ENCODE data around the gene STARD10. TPM values are rescaled to one million over a fixed set of nuclear protein-coding genes. Genes with fewer than 3 reads are reported as not detected.

Gene STARD10
- total and polyA plus RNA-seq, 2 donors from 2014 or later: 40.7 to 127 TPM

DNA sequence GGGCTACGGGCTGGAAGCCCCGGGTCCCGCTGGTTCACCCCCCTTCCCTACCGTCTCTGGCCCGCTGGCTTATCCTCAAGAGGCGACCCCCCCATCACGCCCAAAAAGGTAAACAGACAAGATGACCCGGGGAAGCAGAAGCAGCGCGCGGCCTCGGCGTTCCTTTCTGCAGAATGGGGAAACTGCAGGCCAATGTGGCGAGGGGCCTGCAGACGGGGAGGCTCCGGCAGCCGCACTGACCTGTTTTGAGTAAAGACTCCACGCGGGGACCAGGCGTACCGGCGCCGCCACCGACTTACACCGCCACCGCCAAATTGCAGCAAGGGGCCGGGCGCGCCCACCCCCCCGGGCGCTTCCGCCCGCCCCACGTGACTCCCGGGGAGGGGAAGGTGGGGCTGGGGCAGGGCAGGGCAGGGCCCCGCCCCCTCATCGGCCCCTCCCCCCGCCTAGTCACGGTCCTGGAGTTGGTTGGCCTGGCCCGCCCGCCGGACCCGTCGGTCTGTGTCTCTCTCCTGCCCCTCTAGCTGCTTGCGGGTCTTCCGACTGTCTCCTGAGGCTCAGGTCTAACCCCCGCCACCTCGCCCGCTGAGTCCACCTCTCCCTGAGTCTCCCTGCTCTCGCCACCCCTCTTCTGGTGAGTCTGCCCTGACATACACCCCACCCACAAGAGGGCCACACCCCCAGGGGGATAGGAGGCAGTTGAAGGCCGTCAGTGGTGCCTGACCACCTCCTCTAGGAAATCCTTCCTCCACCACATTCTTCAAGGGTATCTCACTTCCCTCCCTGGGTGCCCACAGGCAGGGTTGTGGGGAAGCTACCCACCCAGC is 41.5 kb downstream of the STARD10 start, which contains the start of gene ARAP1:
TSS of gene ARAP1 (minus strand) at position 321 of the 827 bp plus-strand sequence. CDS start 25,280 bp downstream, outside the sequence.
- FAIRE-seq (no peak), DNase-seq (peak; percentile 80 to 92 (median 86))
- intact Hi-C loops (cut with DNase I): no loop called here
- H3K4me3 ChIP-seq (ENCODE audit: low read length in 3 of 3): peak within 1 kb of the TSS; percentile 45 to 78 (median 76)
- H3K36me3 ChIP-seq (ENCODE audit: control insufficient read depth in 2 of 3, insufficient read depth in 3 of 3, low read length in 3 of 3): peaks cover 0 to 3% (median 2%) of the 10 kb centered on the region in 3 donors
- no peaks in the 10 kb centered on the region for H3K27me3 ChIP-seq (ENCODE audit: control insufficient read depth, insufficient read depth, low read length)
- no peak within 1 kb of the TSS for H3K27ac ChIP-seq (ENCODE audit: low read depth in 2 of 2, low read length in 2 of 2)
- peak within 1 kb of the TSS; percentile 8 to 68 (median 68) for H3K9ac ChIP-seq (ENCODE audit: low read length in 3 of 3)
- TF ChIP-seq, protein P1, sequence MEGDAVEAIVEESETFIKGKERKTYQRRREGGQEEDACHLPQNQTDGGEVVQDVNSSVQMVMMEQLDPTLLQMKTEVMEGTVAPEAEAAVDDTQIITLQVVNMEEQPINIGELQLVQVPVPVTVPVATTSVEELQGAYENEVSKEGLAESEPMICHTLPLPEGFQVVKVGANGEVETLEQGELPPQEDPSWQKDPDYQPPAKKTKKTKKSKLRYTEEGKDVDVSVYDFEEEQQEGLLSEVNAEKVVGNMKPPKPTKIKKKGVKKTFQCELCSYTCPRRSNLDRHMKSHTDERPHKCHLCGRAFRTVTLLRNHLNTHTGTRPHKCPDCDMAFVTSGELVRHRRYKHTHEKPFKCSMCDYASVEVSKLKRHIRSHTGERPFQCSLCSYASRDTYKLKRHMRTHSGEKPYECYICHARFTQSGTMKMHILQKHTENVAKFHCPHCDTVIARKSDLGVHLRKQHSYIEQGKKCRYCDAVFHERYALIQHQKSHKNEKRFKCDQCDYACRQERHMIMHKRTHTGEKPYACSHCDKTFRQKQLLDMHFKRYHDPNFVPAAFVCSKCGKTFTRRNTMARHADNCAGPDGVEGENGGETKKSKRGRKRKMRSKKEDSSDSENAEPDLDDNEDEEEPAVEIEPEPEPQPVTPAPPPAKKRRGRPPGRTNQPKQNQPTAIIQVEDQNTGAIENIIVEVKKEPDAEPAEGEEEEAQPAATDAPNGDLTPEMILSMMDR (IDR thresholded peaks at IDR 0.05; ENCODE audit: borderline replicate concordance, extremely low read depth, insufficient read depth): no peak
- H3K9me3 ChIP-seq (ENCODE audit: control insufficient read depth in 2 of 3, insufficient read depth in 1 of 3, low read length in 3 of 3): no peaks in the 10 kb centered on the region
- H3K4me1 ChIP-seq (ENCODE audit: control insufficient read depth in 2 of 3, insufficient read depth in 2 of 3, low read depth in 1 of 3, low read length in 3 of 3): peaks cover 0 to 7% (median 5%) of the 10 kb centered on the region in 3 donors

DNA sequence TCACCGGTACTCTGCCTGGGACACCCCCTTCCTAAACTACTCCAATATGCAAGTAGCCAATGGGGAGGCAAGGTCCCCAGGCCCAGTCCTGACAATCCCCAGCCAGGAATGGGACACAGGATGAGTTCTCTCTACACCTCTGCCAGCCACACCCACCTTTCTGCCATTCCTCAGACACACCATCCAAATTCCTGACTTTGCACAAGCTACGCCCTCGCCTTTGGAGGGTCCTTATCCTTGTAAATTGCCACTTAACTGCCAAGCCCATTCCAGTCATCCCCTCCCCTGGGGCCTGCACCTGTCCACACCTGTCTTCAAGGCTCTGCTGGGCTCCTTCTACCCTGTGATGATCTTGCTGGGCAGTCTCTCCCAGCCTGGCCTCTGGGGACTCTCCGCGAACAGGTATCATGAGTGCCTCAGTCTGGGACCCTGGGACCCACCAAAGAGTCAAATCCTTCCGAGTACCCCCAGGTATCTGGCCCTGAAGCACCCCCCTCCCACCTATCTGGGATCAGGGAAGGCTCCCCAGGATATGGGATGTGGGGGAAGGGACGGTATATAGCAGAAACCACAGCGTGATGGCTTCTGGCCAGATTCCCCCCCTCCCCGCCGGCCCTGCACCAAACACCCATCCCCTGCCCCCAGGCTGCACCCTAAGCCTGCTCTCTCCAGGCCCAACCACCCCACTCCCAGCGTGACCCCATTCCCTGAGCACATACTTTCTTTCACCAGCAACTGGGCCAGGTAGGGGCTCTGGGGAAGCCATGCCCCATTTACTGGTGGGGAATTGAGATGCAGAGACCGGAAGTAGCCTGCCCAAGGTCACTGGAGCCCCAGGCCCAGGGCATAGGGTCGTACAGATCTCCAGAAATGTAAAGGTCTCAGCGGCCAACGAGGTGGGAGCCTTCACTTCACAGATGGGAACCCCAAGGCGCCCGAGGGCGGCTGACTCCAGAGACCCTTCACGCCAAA is 42.4 kb downstream of the STARD10 start:
- Histone ChIP-seq H3K9me3 (ENCODE audit: control insufficient read depth in 2 of 3, insufficient read depth in 1 of 3, low read length in 3 of 3) (no peaks in the 10 kb centered on the region), H3K36me3 (ENCODE audit: control insufficient read depth in 2 of 3, insufficient read depth in 3 of 3, low read length in 3 of 3) (no peaks in the 10 kb centered on the region), H3K27ac (ENCODE audit: low read depth in 2 of 2, low read length in 2 of 2) (no peak overlapping the region), H3K4me1 (ENCODE audit: control insufficient read depth in 2 of 3, insufficient read depth in 2 of 3, low read depth in 1 of 3, low read length in 3 of 3) (peaks cover 0 to 7% (median 5%) of the 10 kb centered on the region in 3 donors), H3K27me3 (ENCODE audit: control insufficient read depth, insufficient read depth, low read length) (no peaks in the 10 kb centered on the region), H3K9ac (ENCODE audit: low read length in 3 of 3) (peak overlapping the region; percentile 8 to 63 (median 52)), H3K4me3 (ENCODE audit: low read length in 3 of 3) (peak overlapping the region; percentile 41 to 78 (median 76))
- intact Hi-C loops (cut with DNase I): no loop called here
- peak in 2 of 5 donors; percentile 17 to 71 for DNase-seq
- FAIRE-seq: no peak
- TF ChIP-seq, protein P1 (IDR thresholded peaks at IDR 0.05; ENCODE audit: borderline replicate concordance, extremely low read depth, insufficient read depth): no peak

DNA sequence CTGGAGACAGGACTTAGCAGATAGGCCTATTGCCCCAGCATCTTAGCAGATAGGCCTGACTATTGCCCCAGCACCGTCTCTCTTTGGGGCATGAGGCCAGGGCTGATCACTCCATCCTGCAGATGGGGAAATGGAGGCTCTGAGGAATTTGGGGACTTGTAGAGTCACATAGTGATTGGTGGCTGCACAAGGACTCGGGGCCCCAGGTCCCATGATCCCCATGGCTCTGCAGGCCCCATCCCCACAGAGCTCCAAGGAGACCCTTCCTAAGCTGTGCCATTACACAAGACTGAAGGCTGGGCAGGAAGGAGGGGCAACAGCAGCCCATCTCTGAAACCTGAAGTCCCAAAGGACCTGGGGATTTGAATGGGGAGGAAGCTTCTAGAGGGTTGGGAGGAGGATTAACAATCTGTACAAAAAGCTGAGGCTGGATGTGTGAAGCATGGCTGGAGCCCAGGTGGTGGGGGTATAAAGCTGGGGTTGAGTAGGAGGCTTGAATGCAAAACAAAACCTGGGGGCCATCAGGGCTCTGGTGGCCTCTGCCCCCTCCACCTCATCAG is 43.2 kb downstream of the STARD10 start:
- no peaks in the 10 kb centered on the region for H3K9me3 ChIP-seq (ENCODE audit: control insufficient read depth in 2 of 3, insufficient read depth in 1 of 3, low read length in 3 of 3)
- H3K36me3 ChIP-seq (ENCODE audit: control insufficient read depth in 2 of 3, insufficient read depth in 3 of 3, low read length in 3 of 3): no peaks in the 10 kb centered on the region
- TF ChIP-seq, protein P1 (IDR thresholded peaks at IDR 0.05; ENCODE audit: borderline replicate concordance, extremely low read depth, insufficient read depth): no peak
- peak in 1 of 5 donors; percentile 45 for DNase-seq
- no peaks in the 10 kb centered on the region for H3K27me3 ChIP-seq (ENCODE audit: control insufficient read depth, insufficient read depth, low read length)
- no peak overlapping the region for H3K9ac ChIP-seq (ENCODE audit: low read length in 3 of 3)
- no peak for FAIRE-seq
- H3K4me3 ChIP-seq (ENCODE audit: low read length in 3 of 3): no peak overlapping the region
- H3K27ac ChIP-seq (ENCODE audit: low read depth in 2 of 2, low read length in 2 of 2): no peak overlapping the region
- intact Hi-C loops (cut with DNase I): no loop called here
- H3K4me1 ChIP-seq (ENCODE audit: control insufficient read depth in 2 of 3, insufficient read depth in 2 of 3, low read depth in 1 of 3, low read length in 3 of 3): peaks cover 0 to 7% (median 5%) of the 10 kb centered on the region in 3 donors

All from kidney (tissue), 14 donors.